ENCODE results near the gene GAK. TPM values are rescaled to one million over a fixed set of nuclear protein-coding genes. Genes with fewer than 3 reads are reported as not detected.
A peak's percentile ranks its signal among the peaks of the same experiment; 100 is the strongest.

The GAK gene
- total RNA-seq, 1 donor: 44.0 TPM

GRCh38 chr4:910366-911091 is 21.6 kb downstream of the GAK start:
- H3K4me3 ChIP-seq (ENCODE audit: low read depth, low read length): no peak overlapping the region
- no peak for DNase-seq (ENCODE audit: low read depth)
- no peak for TF ChIP-seq CTCF (IDR thresholded peaks at IDR 0.05; ENCODE audit: insufficient read depth, low read depth, low read length)

DNA sequence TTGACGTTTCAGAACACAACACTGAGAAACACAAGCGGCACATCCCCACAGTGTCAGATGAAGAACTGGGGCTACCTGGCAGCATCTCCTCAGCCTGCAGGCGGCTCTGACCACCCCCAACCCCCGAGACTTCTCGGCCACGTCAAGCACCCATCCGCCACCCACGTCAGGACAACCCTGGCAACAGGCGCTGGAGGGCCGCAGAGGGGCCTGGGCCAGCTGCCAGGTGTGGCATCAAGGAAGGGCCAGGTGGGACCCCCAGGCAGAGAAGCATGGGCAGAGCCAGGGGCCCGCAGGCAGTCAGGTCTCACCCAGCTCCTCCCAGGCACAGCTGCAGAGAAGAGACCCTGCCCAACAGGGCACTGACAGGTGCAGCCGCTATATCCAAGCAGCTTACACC is 22.3 kb downstream of the GAK start:
- DNase-seq (ENCODE audit: low read depth): no peak
- TF ChIP-seq CTCF (IDR thresholded peaks at IDR 0.05; ENCODE audit: insufficient read depth, low read depth, low read length): no peak
- no peak overlapping the region for H3K4me3 ChIP-seq (ENCODE audit: low read depth, low read length)

- TF ChIP-seq CTCF (IDR thresholded peaks at IDR 0.05; ENCODE audit: insufficient read depth, low read depth, low read length): no peak
- DNase-seq (ENCODE audit: low read depth): no peak
- no peak overlapping the region for H3K4me3 ChIP-seq (ENCODE audit: low read depth, low read length)
These were observed 23.0 kb downstream of the GAK start for GRCh38 chr4:909131-909571.

DNA sequence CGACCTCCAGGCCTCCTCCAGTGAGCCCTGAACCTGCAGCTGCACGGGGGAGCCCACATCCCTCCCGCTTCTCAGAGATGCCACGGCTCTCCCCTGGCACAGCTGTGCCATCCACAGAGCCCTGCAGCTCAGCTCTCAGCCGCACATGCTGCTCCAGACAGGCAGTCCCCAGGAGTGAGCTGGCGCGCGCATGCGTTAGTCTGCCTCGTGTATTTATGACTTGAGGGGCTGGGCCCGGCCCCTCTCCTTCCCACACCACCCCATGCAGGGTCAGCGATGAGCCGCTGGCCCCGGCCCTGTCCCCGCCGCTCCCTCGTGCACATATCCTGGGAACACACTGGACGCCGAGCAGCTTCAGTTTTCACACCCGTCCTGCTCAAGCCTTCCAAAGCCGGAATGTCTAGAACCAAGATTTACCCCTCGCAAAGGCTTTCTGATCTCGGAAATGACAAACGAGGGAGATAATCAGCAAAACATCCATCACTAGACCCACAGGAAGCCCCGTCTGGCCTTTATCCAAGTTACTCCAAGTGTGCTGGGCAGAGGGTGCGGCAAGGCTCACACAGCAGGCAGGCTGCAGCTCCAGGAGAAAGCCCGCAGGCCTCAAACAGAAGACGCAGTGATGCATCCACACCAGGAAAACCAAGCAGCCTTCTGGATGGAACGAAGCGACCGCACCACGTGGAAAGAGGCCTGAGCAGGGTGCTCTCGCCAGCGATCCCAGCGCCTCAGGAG is 24.3 kb downstream of the GAK start:
- peak; percentile 57 for DNase-seq (ENCODE audit: low read depth)
- no peak for TF ChIP-seq CTCF (IDR thresholded peaks at IDR 0.05; ENCODE audit: insufficient read depth, low read depth, low read length)
- no peak overlapping the region for H3K4me3 ChIP-seq (ENCODE audit: low read depth, low read length)

DNA sequence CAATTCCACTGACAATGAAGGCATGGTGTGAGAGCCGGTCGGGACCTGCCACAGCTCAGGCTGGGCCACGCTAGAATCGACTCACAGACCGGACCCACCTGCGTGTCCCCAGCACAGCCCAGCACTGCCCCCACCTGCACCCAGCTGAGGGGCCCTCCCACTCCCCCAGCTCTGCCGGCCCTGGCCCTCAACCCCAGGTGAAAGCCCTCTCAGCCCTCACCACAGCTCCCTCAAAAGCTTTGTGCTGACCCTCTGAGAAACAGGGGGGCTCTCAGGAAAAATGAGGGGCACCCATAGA is 25.1 kb downstream of the GAK start:
- TF ChIP-seq CTCF (IDR thresholded peaks at IDR 0.05; ENCODE audit: insufficient read depth, low read depth, low read length): no peak
- no peak for DNase-seq (ENCODE audit: low read depth)
- no peak overlapping the region for H3K4me3 ChIP-seq (ENCODE audit: low read depth, low read length)

GRCh38 chr4:906339-907102 is 25.6 kb downstream of the GAK start:
- no peak for TF ChIP-seq CTCF (IDR thresholded peaks at IDR 0.05; ENCODE audit: insufficient read depth, low read depth, low read length)
- no peak for DNase-seq (ENCODE audit: low read depth)
- H3K4me3 ChIP-seq (ENCODE audit: low read depth, low read length): no peak overlapping the region

Measured in fibroblast of villous mesenchyme (primary cell).